ENCODE measurements around the gene PDCD4.

The PDCD4 gene

GRCh38 chr10:110918269-110918642, 46.5 kb downstream of the PDCD4 start:
- DNase-seq: peak; percentile 96
- H3K4me2 ChIP-seq (ENCODE audit: low read depth, low read length): peak overlapping the region; percentile 81
- no peaks in the 10 kb centered on the region for H3K27me3 ChIP-seq (replicated peaks; ENCODE audit: insufficient read depth, low read length)
- H3K9me2 ChIP-seq (replicated peaks; ENCODE audit: insufficient read depth, low read length): no peaks in the 10 kb centered on the region
- TF ChIP-seq EZH2 (optimal IDR thresholded peaks at IDR 0.05; ENCODE audit: low read depth, low read length) (no peak), EZH2phosphoT487 (IDR thresholded peaks at IDR 0.05; ENCODE audit: low read length) (no peak), CTCF (IDR thresholded peaks at IDR 0.05; ENCODE audit: low read length) (no peak)
- peak overlapping the region; percentile 93 for H3K4me3 ChIP-seq (ENCODE audit: low read length)
- no peaks in the 10 kb centered on the region for H3K36me3 ChIP-seq (replicated peaks; ENCODE audit: insufficient read depth, low read length)
- H3K4me1 ChIP-seq (ENCODE audit: low read length): peaks cover 4% of the 10 kb centered on the region; the same call in 1 of the 2 replicates
- peaks cover 2% of the 10 kb centered on the region; the same call in 1 of the 2 replicates for H4K20me1 ChIP-seq (ENCODE audit: insufficient read depth, low read length)
- H3F3A ChIP-seq (ENCODE audit: insufficient read depth, low read length): peaks cover 24% of the 10 kb centered on the region
- no peaks in the 10 kb centered on the region for H3K9me3 ChIP-seq (replicated peaks; ENCODE audit: insufficient read depth, low read length)
- H3K79me2 ChIP-seq (ENCODE audit: low read length): peaks cover 52% of the 10 kb centered on the region
- peak overlapping the region; percentile 80 for H2AFZ ChIP-seq (ENCODE audit: low read length)
- H3K27ac ChIP-seq (ENCODE audit: low read length): peak overlapping the region; percentile 98
- H3K9ac ChIP-seq (ENCODE audit: low read length): peak overlapping the region; percentile 93; the same call in 1 of the 2 replicates

- Histone ChIP-seq H3K27me3 (replicated peaks; ENCODE audit: insufficient read depth, low read length) (no peaks in the 10 kb centered on the region), H3K27ac (ENCODE audit: low read length) (peak within 1 kb of the TSS; percentile 98), H4K20me1 (ENCODE audit: insufficient read depth, low read length) (peaks cover 2% of the 10 kb centered on the region; the same call in 1 of the 2 replicates), H2AFZ (ENCODE audit: low read length) (peak within 1 kb of the TSS; percentile 80), H3K9ac (ENCODE audit: low read length) (peak within 1 kb of the TSS; percentile 93), H3K4me3 (ENCODE audit: low read length) (peak within 1 kb of the TSS; percentile 97), H3F3A (ENCODE audit: insufficient read depth, low read length) (peaks cover 25% of the 10 kb centered on the region), H3K36me3 (replicated peaks; ENCODE audit: insufficient read depth, low read length) (no peaks in the 10 kb centered on the region), H3K9me3 (replicated peaks; ENCODE audit: insufficient read depth, low read length) (no peaks in the 10 kb centered on the region), H3K79me2 (ENCODE audit: low read length) (peaks cover 58% of the 10 kb centered on the region), H3K4me2 (ENCODE audit: low read depth, low read length) (peak within 1 kb of the TSS; percentile 81), H3K4me1 (ENCODE audit: low read length) (peaks cover 9% of the 10 kb centered on the region), H3K9me2 (replicated peaks; ENCODE audit: insufficient read depth, low read length) (no peaks in the 10 kb centered on the region)
- TF ChIP-seq EZH2 (optimal IDR thresholded peaks at IDR 0.05; ENCODE audit: low read depth, low read length) (no peak), EZH2phosphoT487 (IDR thresholded peaks at IDR 0.05; ENCODE audit: low read length) (no peak), CTCF (IDR thresholded peaks at IDR 0.05; ENCODE audit: low read length) (no peak)
- DNase-seq: peak; percentile 100
Measured at GRCh38 chr10:110918643-110919348, 47.1 kb downstream of the PDCD4 start, which contains the start of gene BBIP1. TSS of gene BBIP1 (minus strand) at chr10:110919180. CDS start at chr10:110918157, 1,023 bp downstream.

- peaks cover 64% of the 10 kb centered on the region for H3K79me2 ChIP-seq (ENCODE audit: low read length)
- H2AFZ ChIP-seq (ENCODE audit: low read length): peak within 1 kb of the TSS; percentile 80
- H3K27ac ChIP-seq (ENCODE audit: low read length): peak within 1 kb of the TSS; percentile 98
- TF ChIP-seq EZH2 (optimal IDR thresholded peaks at IDR 0.05; ENCODE audit: low read depth, low read length) (no peak), CTCF (IDR thresholded peaks at IDR 0.05; ENCODE audit: low read length) (peak; percentile 14; the same call in 1 of the 2 replicates), EZH2phosphoT487 (IDR thresholded peaks at IDR 0.05; ENCODE audit: low read length) (no peak)
- H3K4me2 ChIP-seq (ENCODE audit: low read depth, low read length): peak within 1 kb of the TSS; percentile 81
- no peaks in the 10 kb centered on the region for H3K27me3 ChIP-seq (replicated peaks; ENCODE audit: insufficient read depth, low read length)
- H3K9me3 ChIP-seq (replicated peaks; ENCODE audit: insufficient read depth, low read length): no peaks in the 10 kb centered on the region
- H3K4me1 ChIP-seq (ENCODE audit: low read length): peaks cover 14% of the 10 kb centered on the region
- peak within 1 kb of the TSS; percentile 97 for H3K4me3 ChIP-seq (ENCODE audit: low read length)
- peaks cover 2% of the 10 kb centered on the region; the same call in 1 of the 2 replicates for H4K20me1 ChIP-seq (ENCODE audit: insufficient read depth, low read length)
- H3K9me2 ChIP-seq (replicated peaks; ENCODE audit: insufficient read depth, low read length): no peaks in the 10 kb centered on the region
- H3K9ac ChIP-seq (ENCODE audit: low read length): peak within 1 kb of the TSS; percentile 93
- peak; percentile 70 for DNase-seq
- H3K36me3 ChIP-seq (replicated peaks; ENCODE audit: insufficient read depth, low read length): no peaks in the 10 kb centered on the region
- H3F3A ChIP-seq (ENCODE audit: insufficient read depth, low read length): peaks cover 29% of the 10 kb centered on the region
Measured at GRCh38 chr10:110919349-110919931, 47.7 kb downstream of the PDCD4 start, which contains the start of gene SHOC2. TSS of gene SHOC2 (plus strand) at chr10:110919604. CDS start at chr10:110964359, 44,755 bp downstream.

Measured in MM.1S (cell line).